Measurements from ENCODE around the gene EGF.

EGF gene

GRCh38 chr4:109879081-109879480 lies 33.6 kb upstream of the EGF start:
- no peak overlapping the region for H3K4me2 ChIP-seq (ENCODE audit: low read depth, low read length, poor library complexity, severe bottlenecking)
- H3K9me2 ChIP-seq (replicated peaks; ENCODE audit: insufficient read depth, low read length): no peaks in the 10 kb centered on the region
- no peaks in the 10 kb centered on the region for H4K20me1 ChIP-seq (ENCODE audit: low read depth, low read length)
- H3K79me2 ChIP-seq (ENCODE audit: insufficient read depth, low read length): no peaks in the 10 kb centered on the region
- no peak overlapping the region for H3K9ac ChIP-seq (ENCODE audit: low read length)
- no peak overlapping the region for H3K4me3 ChIP-seq (ENCODE audit: insufficient read depth, low read length, poor library complexity, severe bottlenecking)
- H3K27me3 ChIP-seq (ENCODE audit: low read length): no peaks in the 10 kb centered on the region
- H3K27ac ChIP-seq (ENCODE audit: low read depth, low read length): no peak overlapping the region
- no peak overlapping the region for H2AFZ ChIP-seq (ENCODE audit: low read depth, low read length, severe bottlenecking)
- no peaks in the 10 kb centered on the region for H3K36me3 ChIP-seq (ENCODE audit: low read length)
- H3K9me3 ChIP-seq (ENCODE audit: insufficient read depth, low read length): no peaks in the 10 kb centered on the region
- no peaks in the 10 kb centered on the region for H3F3A ChIP-seq (ENCODE audit: insufficient read depth)
- TF ChIP-seq EZH2phosphoT487 (conservative IDR thresholded peaks at IDR 0.05; ENCODE audit: low read length): no peak
- no peak for TF ChIP-seq CTCF (IDR thresholded peaks at IDR 0.05; ENCODE audit: insufficient read depth, low read length, poor library complexity, severe bottlenecking)

GRCh38 chr4:109879636-109880314 lies 32.9 kb upstream of the EGF start:
- Histone ChIP-seq H4K20me1 (ENCODE audit: low read depth, low read length) (no peaks in the 10 kb centered on the region), H3K79me2 (ENCODE audit: insufficient read depth, low read length) (no peaks in the 10 kb centered on the region), H2AFZ (ENCODE audit: low read depth, low read length, severe bottlenecking) (no peak overlapping the region), H3K27ac (ENCODE audit: low read depth, low read length) (no peak overlapping the region), H3K27me3 (ENCODE audit: low read length) (no peaks in the 10 kb centered on the region), H3K36me3 (ENCODE audit: low read length) (no peaks in the 10 kb centered on the region), H3F3A (ENCODE audit: insufficient read depth) (no peaks in the 10 kb centered on the region), H3K4me2 (ENCODE audit: low read depth, low read length, poor library complexity, severe bottlenecking) (no peak overlapping the region), H3K9ac (ENCODE audit: low read length) (no peak overlapping the region), H3K4me3 (ENCODE audit: insufficient read depth, low read length, poor library complexity, severe bottlenecking) (no peak overlapping the region), H3K9me3 (ENCODE audit: insufficient read depth, low read length) (no peaks in the 10 kb centered on the region), H3K9me2 (replicated peaks; ENCODE audit: insufficient read depth, low read length) (no peaks in the 10 kb centered on the region)
- TF ChIP-seq EZH2phosphoT487 (conservative IDR thresholded peaks at IDR 0.05; ENCODE audit: low read length) (no peak), CTCF (IDR thresholded peaks at IDR 0.05; ENCODE audit: insufficient read depth, low read length, poor library complexity, severe bottlenecking) (no peak)

- Histone ChIP-seq H3K9ac (ENCODE audit: low read length) (no peak overlapping the region), H3K79me2 (ENCODE audit: insufficient read depth, low read length) (no peaks in the 10 kb centered on the region), H3K36me3 (ENCODE audit: low read length) (no peaks in the 10 kb centered on the region), H3K27me3 (ENCODE audit: low read length) (no peaks in the 10 kb centered on the region), H3K4me3 (ENCODE audit: insufficient read depth, low read length, poor library complexity, severe bottlenecking) (no peak overlapping the region), H3F3A (ENCODE audit: insufficient read depth) (no peaks in the 10 kb centered on the region), H4K20me1 (ENCODE audit: low read depth, low read length) (no peaks in the 10 kb centered on the region), H2AFZ (ENCODE audit: low read depth, low read length, severe bottlenecking) (no peak overlapping the region), H3K9me3 (ENCODE audit: insufficient read depth, low read length) (no peaks in the 10 kb centered on the region), H3K4me2 (ENCODE audit: low read depth, low read length, poor library complexity, severe bottlenecking) (no peak overlapping the region), H3K9me2 (replicated peaks; ENCODE audit: insufficient read depth, low read length) (no peaks in the 10 kb centered on the region), H3K27ac (ENCODE audit: low read depth, low read length) (no peak overlapping the region)
- TF ChIP-seq EZH2phosphoT487 (conservative IDR thresholded peaks at IDR 0.05; ENCODE audit: low read length) (no peak), CTCF (IDR thresholded peaks at IDR 0.05; ENCODE audit: insufficient read depth, low read length, poor library complexity, severe bottlenecking) (no peak)
Observed at GRCh38 chr4:109886303-109886702, 26.4 kb upstream of the EGF start.

Measured in SU-DHL-6 (cell line).